ENCODE results near the gene ASXL3. TPM values are rescaled to one million over a fixed set of nuclear protein-coding genes. Genes with fewer than 3 reads are reported as not detected.

ASXL3 gene
- total RNA-seq, 6 experiments from 2014 or later, result 0.12 to 4.0 (median 1.3) TPM

DNA sequence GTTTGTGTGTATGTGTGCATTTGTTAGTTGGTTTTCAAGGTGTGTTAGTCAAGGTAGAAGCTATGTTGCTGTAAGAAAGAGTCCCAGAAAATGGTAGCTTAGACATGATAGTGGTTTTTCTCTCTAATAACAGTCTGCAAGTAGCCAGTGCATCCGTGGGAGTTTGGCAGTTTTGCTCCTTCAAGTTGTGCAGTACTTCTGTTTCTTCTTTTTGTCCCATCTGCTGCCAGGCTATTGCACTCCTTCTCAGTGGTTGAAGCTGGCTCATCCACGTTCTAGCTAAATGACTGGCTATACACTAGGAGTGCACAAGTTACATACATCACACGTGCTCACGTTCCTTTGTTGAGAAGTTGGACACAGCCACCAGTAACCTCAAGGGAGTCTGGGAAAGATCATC, 134.7 kb downstream of the ASXL3 start:
- ATAC-seq (no peak), DNase-seq (no peak)
- no peaks in the 10 kb centered on the region for H3K27me3 ChIP-seq
- no peaks in the 10 kb centered on the region for H3K4me1 ChIP-seq
- no peak overlapping the region for H3K27ac ChIP-seq
- H3K36me3 ChIP-seq, result no peaks in the 10 kb centered on the region
- TF ChIP-seq CTCF (IDR thresholded peaks at IDR 0.05) (no peak), POLR2A (IDR thresholded peaks at IDR 0.05) (no peak)
- intact Hi-C loops (cut with DNase I), result no loop called here
- H3K4me3 ChIP-seq, result no peak overlapping the region
- WGBS (ENCODE audit: insufficient coverage, low coverage, low lambda C conversion rate, missing lambda C conversion rate), result 60% methylated on average over 3 of the region's 4 CpGs
- H3K9me3 ChIP-seq, result no peaks in the 10 kb centered on the region

DNA sequence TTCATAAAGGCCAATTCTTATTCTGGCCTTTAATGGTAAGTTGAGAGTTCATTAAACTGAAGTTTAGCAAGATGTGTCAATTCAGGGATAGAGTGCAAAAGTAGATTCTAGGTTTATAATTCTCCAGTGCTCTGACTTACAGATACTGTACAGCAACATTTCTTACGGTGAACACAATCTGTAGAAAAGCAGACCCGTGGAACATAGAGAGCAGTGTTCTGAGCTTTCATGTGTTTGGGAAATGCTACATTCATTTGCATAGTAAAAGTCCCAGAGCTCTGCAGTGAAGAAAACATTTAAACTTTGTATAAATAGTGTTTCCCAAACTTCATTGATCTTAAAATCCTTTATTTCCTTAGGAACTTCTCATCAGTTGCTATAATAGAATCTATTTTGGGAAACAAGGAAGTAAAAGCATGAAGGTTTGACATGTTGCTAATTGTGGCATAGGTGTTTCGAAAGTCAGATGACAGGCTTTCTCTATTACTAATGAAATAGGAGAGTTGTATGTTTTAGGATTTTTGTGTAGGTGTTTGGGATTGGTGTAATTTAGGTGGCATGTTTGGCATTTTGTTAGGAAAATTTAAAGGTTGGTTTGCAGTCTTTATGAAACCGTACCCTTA, 138.2 kb downstream of the ASXL3 start:
- Histone ChIP-seq H3K9me3 (no peaks in the 10 kb centered on the region), H3K27me3 (no peaks in the 10 kb centered on the region), H3K4me1 (no peaks in the 10 kb centered on the region), H3K36me3 (no peaks in the 10 kb centered on the region), H3K4me3 (no peak overlapping the region), H3K27ac (no peak overlapping the region)
- intact Hi-C loops (cut with DNase I), result no loop called here
- no peak for TF ChIP-seq CTCF (IDR thresholded peaks at IDR 0.05)
- no peak for TF ChIP-seq POLR2A (IDR thresholded peaks at IDR 0.05)
- no peak for DNase-seq
- 77% methylated on average over 4 of the region's 4 CpGs for WGBS (ENCODE audit: insufficient coverage, low coverage, low lambda C conversion rate, missing lambda C conversion rate)
- ATAC-seq, result peak in 1 of 4 donors; percentile 51

DNA sequence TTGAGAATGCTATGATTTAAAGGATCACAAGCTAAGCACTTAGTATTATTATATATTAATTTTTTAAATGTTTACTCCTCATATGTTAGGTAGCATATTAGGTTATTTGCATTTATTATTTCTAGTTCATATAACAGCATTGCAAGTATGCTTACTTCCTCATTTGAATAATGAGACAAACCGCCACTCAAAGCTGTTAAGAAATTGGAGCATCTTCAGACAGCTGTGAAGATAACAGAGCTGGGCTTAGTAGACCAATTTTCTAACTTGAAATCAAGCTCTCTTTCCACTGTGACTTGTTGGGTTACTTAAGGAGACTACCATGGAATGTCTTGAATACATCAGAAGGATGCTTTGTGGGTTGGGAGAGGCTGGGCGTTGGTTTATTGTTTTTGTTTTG, 139.3 kb downstream of the ASXL3 start:
- Histone ChIP-seq H3K27ac (no peak overlapping the region), H3K9me3 (no peaks in the 10 kb centered on the region), H3K36me3 (no peaks in the 10 kb centered on the region), H3K27me3 (no peaks in the 10 kb centered on the region), H3K4me3 (no peak overlapping the region), H3K4me1 (no peaks in the 10 kb centered on the region)
- DNase-seq (no peak), ATAC-seq (no peak)
- intact Hi-C loops (cut with DNase I), result no loop called here
- WGBS (ENCODE audit: insufficient coverage, low coverage, low lambda C conversion rate, missing lambda C conversion rate), result 76% methylated on average over 2 of the region's 2 CpGs
- TF ChIP-seq CTCF (IDR thresholded peaks at IDR 0.05), result no peak

- no peak for TF ChIP-seq CTCF (IDR thresholded peaks at IDR 0.05)
- no peak for TF ChIP-seq POLR2A (IDR thresholded peaks at IDR 0.05)
- no peaks in the 10 kb centered on the region for H3K9me3 ChIP-seq
- no peak overlapping the region for H3K27ac ChIP-seq
- no peaks in the 10 kb centered on the region for H3K36me3 ChIP-seq
- ATAC-seq (peak in 1 of 4 donors; percentile 44), DNase-seq (no peak)
- no peaks in the 10 kb centered on the region for H3K4me1 ChIP-seq
- no peaks in the 10 kb centered on the region for H3K27me3 ChIP-seq
- intact Hi-C loops (cut with DNase I), result no loop called here
- WGBS (ENCODE audit: insufficient coverage, low coverage, low lambda C conversion rate, missing lambda C conversion rate), result 70% methylated on average over 2 of the region's 2 CpGs
- H3K4me3 ChIP-seq, result no peak overlapping the region
Observed at GRCh38 chr18:33720133-33720532, 142.1 kb downstream of the ASXL3 start.

- intact Hi-C loops (cut with DNase I), result no loop called here
- no peak for DNase-seq
- Histone ChIP-seq H3K27ac (no peak overlapping the region), H3K36me3 (no peaks in the 10 kb centered on the region), H3K4me1 (no peaks in the 10 kb centered on the region), H3K9me3 (no peaks in the 10 kb centered on the region), H3K4me3 (no peak overlapping the region), H3K27me3 (no peaks in the 10 kb centered on the region)
- no peak for ATAC-seq
- TF ChIP-seq POLR2A (IDR thresholded peaks at IDR 0.05), result no peak
- no peak for TF ChIP-seq CTCF (IDR thresholded peaks at IDR 0.05)
- WGBS (ENCODE audit: insufficient coverage, low coverage, low lambda C conversion rate, missing lambda C conversion rate), result 65% methylated on average over 2 of the region's 4 CpGs
Observed at GRCh38 chr18:33729556-33729955, 151.5 kb downstream of the ASXL3 start.
